Stimulated activated CD8-positive, alpha-beta memory T cell treated with anti-CD3 and anti-CD28 coated beads, Interleukin-7, amount 100 ng/mL, for 48 hours (primary cell): ENCODE measurements around the gene LNX1.
A peak's percentile ranks its signal among the peaks of the same experiment; 100 is the strongest.

Experiments
- DNase-seq, 2 donors: peaks; one replicate each; pipeline ENCODE4 v3.0.0-alpha.2; 2020; ENCODE audit warnings: low read depth in 1 of 2; ENCODE audit errors: extremely low read depth in 1 of 2

Gene LNX1

DNA sequence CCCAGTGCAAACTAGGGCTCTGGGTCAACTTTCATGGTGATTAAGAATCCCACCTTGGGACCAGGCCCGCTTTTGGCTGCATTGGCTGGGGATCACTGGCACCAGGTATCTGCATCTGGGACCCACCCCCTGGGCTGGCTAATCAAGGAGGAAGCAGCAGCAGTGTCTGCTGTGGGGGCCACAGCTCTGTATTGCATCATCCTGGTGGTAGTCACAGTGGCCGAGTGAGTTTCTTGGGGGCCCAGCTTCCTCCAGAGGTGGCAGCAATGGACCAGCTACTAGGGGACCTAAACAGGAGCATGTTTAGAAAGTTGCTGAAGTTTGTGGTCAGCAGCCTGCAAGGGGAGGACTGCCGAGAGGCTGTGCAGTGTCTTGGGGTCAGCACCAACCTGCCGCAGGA, 15.7 kb downstream of the LNX1 start:
- DNase-seq: no peak

DNA sequence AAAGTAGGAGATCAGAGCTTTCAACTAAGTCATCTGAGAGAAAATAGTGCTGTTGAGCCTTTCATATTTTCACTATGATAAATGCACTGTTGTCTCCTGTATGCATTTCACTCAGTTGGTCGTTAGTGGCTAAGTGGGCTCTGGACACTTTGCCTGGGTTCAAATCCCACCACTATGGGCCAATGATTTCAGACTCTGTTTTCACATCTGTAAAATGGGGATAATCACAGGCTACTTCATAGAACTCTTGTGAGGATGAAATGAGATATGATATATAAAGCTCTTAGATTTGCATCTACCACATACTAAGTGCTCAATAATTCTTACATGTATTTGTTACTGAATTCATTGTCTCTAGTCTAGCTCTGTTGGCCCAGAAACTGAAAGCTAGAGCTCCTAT, 16.8 kb downstream of the LNX1 start:
- DNase-seq: no peak

DNA sequence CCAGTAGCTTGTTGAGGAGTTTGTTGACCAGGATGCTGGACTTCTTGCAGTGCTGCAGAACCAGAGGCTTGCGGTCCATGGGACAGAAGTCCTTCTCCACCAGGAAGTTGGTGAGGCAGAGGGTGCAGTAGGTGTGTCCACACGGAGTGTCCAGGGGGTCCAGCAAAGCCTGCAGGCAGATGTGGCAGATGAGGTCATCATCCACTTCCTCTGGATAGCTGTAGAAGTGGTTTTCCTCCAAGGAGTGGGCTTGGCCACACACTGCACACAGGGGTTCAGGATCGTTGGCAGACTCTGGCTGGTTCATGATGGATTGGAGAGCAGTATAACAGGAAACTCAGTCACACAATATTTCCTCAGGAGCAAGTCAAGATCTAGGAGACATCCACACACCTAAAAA, 17.6 kb downstream of the LNX1 start:
- no peak for DNase-seq

DNA sequence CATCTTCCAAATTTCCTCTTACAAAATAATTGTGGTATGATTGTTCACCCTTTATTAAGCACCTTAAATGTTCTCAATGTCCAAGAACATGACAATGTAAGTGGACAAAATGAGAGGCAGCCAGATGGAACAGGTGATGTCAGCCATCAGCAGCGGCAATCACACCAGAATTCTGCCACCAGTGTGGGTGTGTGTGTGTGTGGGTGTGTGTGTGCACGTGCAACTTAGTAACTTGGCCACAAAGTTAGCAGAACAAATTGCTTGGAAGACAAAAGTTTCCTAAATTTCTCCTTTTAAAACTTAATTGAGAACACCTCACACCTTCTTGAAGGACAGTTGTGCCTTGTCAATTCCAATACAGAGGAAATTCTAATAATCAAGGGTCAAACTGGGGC, 18.7 kb downstream of the LNX1 start:
- DNase-seq: no peak

DNA sequence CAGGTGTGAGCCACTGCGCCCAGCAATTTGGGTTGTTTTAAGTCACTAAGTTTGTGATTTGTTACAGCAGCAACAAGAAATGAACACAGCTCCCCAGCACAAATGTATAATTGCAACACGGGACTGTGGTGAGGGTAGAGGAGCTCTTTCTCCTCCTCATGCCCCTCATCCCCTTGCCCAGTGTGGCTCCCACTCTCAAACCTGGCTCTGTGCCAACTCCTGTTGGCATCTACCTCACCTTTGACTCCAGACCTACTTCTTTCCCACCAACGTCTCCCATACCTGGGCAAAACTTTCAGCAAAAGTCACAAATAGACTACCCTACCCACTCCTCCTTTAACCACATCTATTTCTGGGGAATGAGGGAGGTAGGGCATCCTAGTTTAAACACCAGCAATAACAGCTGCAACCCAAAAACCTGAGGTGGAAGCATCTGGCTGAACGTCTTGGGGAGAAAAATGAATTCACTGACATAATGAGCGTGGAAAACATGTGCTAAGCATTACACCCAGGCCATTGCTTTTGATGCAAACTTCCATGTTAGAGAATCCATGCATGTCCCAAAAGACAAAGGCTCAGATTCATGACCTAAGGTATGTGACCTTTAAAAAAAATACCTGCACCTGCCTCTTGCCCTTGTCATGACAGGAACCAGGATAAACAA, 19.2 kb downstream of the LNX1 start:
- no peak for DNase-seq

DNA sequence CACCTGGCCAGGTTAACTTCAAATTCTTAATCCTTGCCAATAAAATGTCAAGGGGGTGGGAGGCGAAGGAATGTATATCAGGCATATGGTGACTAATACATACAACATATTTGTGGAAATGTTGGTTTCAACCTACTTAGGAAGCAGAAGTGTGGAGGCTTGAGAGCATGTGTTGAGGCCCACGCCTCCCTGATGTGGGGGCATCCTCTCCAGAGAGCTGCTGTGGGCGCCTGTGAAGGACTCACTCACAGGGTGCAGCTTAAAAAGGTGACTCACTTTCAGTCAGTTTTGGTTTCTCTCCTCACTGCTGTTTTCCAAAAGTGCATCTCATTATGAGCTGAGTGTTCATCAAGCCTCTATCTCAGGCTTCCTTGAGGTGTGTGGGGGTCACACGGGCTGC, 27.5 kb downstream of the LNX1 start:
- peak in 1 of 2 donors; percentile 13 for DNase-seq

DNA sequence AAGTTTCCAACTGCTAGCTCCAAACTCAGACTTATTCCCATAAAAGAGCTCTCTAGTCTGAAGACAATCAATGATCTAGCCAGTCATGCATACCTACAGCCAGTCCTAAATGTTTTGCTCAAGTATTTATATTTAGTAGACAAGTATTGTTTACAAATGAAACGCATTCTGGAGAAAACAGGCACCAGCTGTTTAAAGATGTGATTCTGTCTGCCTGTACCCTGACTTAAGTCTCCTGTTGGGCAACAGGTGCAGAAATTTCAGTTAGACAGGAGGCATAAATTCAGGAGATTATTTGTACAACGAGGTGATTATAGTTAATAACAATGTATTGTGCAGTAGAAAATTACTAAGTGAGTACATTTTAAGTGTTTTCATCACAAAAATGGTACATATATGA, 28.9 kb downstream of the LNX1 start:
- no peak for DNase-seq

DNA sequence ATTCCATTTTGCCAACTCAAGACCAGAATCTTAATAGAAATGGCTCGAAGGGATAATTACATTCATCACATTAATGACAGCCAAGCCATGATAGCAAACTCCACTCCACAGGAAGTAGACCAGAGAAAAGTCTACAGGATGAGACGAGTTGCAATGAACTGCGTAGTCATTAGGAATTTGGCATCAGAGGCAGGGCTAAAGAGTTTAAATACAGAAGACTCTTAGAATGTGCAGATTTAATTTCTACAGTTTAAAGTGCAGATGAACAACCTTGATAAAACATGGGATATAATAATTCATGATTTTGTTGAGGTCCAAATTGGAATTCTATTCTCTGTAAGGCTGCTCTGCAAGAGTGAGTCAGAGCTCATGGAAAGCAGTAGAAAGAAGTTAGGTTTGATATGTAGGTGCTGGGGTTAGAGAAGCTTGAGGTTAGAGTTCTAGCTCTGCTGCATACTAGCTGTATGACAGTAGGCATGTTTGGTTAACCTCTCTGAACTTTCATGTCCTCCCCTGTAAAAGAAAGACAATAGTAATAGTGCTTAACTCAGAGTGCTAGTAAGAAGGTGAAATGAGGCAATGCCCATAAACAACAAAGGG, 32.2 kb downstream of the LNX1 start:
- no peak for DNase-seq

DNA sequence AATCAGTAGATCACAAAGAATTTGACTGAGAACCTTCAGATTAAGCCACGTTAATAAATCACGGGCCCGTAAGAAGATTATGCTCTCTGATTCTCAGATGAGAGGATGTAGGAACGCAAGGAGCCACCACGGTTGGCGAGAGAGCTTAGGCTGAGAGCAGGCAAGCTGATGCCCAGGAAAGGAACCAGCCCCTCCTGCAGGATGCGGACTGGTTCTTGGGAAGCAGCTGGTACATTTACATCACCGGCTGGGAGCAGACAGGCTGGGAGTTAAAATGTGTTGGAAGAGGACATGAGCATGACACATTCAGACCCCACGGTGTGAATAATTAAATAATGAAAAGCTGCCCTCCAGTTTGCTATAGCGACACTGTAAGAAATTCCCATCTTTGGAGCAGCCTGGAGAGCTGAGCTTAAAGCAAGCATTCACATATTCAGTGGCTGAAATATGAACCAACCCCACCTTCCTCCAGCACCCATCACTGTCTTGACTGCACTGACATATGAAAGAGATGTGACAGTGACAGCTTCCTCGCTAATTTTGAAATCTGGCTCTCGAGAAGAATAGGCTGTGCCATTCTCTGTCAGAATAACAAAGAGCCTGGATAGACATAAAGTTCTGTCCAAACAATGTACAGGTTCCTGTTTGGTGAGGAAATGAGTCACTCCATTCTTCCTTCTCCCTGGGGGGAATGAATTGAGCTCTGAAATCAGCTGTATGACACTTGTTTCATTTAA, 33.1 kb downstream of the LNX1 start:
- DNase-seq: no peak

DNA sequence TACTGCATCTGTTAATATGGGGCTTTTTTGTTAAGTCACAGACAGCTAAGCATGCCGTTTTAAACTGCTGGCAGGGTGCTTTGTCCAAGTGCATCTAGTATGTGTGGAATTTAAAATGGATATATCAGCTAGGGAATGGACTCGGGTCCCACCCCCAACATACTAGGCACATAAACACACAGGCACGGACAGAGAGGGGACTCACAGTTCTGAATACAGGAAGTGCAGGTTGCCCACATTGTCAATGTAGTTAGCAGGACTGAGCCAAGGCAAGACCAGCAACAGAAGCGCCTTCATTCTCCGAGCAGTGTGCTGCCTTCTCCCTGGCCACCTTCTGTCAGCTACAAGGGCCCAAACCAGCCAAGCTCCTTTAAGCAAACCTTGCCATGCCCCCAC, 33.6 kb downstream of the LNX1 start:
- no peak for DNase-seq

DNA sequence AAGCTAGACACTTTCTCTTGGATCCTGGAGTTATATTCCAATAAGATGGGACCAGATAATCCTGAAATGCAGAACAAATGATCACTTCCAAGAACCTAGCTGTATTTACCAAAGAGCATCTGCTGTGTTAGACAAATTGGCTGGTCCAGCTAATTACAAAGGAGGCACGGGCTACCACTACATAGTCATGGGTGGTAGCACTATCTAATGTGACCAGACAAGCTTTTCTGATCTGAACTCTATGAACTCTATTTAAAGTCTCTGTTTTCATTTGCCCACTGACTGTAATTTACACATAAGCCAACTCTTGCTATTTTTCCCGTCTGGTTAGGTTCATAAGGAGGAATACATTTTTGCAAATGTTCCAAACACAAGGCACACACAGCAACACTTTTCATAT, 34.6 kb downstream of the LNX1 start:
- no peak for DNase-seq

DNA sequence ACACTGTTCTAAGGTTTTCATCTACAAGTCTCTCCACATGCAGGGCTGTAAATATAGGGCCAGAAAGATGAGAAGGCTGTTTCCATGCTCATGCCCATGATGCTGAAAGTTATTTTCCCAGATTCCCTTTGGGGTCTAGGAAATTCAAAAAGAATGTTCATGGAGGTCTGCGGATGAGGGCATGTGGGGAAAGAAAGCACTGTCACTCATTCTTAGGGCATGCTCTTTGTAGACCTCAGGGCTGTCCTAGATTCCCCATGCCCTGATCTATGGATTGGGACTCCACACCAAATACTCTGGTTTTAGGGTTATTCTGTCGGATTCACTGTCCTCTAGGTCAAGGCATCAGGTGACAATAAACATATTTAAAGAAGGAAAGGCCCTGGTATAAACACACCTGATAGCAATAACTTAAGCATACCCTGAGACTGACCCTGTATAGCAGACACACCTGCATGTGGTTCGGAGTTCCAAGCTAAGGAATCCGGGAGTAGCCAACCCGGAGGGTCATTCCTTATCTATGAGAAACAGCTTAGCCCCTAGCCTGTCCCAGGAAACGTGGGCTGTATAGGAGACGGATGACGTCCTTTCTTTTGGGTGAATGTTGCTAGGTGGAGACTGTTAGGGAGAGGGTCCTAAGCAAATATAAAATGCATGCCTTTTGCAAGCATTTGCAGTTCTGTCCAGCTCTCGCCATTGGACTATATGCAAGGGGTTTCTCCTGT, 37.6 kb downstream of the LNX1 start:
- DNase-seq: no peak

DNA sequence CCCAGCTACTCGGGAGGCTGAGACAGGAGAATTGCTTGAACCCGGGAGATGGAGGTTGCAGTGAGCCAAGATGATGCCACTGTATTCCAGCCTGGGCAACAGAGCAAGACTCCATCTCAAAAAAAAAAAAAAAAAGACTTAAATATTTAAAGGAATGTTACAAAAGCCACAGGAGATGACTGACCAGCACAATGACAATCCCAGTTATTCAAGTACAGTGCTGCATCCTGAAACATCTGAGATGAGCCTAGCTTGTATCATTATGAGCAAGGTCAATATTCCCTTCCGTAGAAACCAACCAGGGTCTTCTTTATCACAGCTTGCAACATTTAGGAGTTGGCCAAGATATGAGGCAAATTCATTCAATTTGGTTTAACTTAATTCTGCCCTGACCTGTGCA, 38.6 kb downstream of the LNX1 start:
- DNase-seq: no peak

DNA sequence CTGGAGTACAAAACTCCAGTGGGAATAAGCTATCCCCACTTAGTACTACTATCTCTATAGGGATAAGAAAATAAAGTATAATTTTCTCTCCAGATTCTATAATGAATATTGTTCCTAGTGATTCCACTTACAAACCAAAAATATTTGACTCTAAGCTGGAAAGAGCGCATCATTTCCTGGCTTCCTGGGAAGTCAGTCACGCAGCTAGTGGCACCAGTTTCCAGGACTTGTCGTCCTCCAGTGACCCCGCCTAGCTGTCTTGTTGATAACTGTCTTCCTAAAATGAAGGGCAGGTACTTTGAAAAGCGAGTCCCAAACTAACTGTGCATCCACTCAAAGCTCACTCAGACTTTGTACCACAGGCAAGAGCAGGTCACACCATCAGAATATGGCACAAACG, 39.3 kb downstream of the LNX1 start:
- no peak for DNase-seq

DNA sequence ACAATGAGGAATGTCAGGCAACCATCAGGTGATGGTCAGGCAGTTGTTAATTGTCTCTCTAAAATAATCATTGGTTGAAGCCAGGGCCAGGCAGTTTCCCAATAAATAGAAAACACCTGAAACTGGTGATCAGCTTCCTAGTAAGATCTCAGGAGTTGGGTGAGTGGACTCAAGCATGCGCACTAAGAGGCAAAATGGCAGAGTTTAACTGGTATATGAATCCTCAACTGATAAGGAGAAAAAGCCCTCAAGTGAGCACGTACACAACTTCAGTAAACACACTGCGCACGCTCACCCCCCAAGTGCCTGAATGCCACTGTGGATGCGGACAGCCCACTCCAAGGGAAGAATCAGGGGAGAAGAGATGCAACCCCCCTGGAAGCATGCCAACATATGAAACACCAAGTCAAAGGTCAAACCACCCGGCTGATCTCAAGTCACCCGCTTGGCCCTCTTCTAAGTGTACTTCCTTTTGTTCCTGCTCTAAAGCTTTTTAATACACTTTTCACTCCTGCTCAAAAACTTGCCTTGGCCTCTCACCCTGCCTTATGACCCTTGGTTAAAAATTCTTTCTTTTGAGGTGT, 39.9 kb downstream of the LNX1 start:
- no peak for DNase-seq

DNA sequence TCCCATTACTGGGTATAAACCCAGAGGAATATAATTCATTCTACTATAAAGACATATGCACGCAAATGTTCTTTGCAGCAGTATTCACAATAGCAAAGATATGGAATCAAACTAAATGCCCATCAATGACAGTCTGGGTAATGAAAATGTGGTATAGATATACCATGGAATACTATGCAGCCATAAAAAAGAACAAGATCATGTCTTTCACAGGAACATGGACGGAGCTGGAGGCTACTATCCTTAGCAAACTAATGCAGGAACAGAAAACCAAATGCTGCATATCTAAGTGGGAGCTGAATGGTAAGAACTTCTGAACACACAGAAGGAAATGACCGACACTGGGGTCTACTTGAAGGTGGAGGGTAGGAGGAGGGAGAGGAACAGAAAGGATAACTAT, 42.6 kb downstream of the LNX1 start:
- DNase-seq: no peak

DNA sequence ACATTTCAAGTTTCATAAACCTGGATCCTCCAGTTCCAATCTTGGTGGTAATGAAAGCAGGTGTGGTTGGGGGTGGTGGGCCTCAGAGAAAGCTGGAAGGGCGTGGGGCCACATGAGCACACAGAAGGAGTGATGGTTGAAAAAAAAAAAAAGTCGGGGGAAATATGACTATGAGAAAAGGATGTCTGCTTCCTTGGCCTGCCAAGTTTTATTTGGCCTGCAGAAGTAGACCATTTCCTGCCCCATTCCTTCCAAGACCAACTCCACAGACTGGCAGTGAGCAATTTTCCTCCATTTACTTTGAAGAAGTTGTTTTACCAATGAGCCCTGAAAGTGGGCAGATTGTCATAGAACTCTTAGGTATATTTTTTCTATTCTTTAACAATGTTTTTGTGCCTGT, 43.3 kb downstream of the LNX1 start:
- no peak for DNase-seq

DNA sequence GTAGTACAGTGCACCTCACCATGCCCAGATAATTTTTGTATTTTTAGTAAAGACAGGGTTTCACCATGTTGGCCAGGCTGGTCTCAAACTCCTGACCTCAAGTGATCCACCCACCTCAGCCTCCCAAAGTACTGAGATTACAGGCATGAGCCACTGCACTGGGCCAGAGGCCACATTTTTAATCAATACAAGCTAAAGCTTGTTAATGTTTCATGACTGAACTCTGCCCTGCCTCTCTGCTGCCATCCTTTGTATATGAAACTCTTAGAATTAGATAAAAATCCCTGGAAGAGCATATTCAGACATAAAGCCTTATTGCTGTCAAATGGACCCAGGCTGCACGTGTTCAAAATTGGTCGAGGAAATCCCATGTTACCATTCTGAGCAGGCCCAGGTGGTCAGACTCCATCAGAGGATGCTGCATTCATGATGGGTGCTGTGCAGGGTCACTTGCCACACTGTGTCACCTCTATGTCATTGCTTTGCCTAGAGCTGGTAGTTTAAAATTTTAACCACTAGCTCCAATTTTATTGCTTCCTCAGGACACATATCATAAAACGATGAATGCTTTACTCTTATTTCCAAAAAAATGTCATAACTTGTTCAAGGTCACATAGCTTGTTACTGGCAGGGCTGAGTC, 45.2 kb downstream of the LNX1 start:
- DNase-seq: no peak

DNA sequence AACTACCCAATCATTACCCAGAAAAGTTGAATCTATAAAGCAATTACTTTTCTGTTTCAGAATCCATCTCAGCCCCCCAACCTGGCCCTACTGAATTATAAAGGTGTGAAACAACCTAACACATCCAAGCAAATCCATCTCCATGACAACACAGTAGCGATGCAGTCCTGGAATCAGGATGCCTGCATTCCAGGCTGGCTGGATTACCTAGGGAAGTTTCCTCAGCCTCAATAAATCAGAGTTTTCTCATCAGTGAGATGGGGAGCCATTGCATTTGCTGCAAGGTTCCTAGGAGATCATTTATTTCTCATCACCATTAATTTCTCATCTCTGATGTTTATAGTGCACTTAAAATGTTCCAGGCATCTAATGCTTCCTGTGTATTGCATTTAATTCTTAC, 46.0 kb downstream of the LNX1 start:
- DNase-seq: no peak

DNA sequence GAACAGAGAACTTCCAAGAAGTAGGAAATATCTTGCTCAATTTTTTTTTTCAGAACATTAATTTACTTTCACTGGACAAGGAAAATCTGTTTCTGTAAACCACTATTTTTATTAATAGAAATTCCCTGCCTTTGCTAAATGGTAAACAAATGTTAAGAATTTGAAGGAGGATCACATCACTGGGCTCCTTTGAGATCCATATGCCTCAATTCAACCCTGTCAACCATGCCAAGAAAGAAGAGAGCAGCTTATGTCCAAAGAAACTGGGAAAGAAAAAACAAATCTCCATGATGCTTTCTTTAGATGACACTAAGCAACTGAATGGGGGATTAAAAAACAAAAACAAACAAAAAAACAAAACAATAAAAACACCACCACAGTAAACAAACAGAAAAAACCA, 47.7 kb downstream of the LNX1 start:
- no peak for DNase-seq
